GM19025 (cell line): ENCODE data around the gene KHK.

Experiments used
- ATAC-seq: cut with Tn5 transposase; IDR thresholded peaks from one replicate; pipeline ENCODE4 v1.9.1; 2021; ENCODE audit warnings: mild to moderate bottlenecking, low read depth, moderate library complexity; ENCODE audit not compliant: unreplicated experiment

KHK gene

GRCh38 chr2:27086724-27087593 lies at the start of gene KHK:
TSS of gene KHK (plus strand) at chr2:27086772. CDS start at chr2:27087260, 488 bp downstream.
- ATAC-seq = peak; percentile 1

DNA sequence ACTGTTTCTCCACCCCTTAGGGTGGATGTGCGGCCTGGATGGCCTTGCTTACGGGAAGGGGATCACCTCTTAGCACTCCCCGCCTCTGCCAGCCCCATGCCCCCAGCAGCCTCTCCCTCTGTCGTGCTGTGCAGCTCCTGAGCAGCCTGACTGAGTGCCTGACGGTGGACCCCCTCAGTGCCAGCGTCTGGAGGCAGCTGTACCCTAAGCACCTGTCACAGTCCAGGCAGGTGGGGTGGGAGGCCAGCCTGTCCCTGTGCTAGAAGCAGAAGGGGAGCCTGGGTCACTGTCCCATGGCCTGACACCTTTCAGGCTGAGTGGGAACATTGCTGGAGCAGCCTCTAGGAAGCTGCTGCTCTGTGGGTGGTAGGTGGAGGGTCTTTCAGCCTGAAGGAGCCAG lies 48.6 kb upstream of the KHK start:
- ATAC-seq = no peak

DNA sequence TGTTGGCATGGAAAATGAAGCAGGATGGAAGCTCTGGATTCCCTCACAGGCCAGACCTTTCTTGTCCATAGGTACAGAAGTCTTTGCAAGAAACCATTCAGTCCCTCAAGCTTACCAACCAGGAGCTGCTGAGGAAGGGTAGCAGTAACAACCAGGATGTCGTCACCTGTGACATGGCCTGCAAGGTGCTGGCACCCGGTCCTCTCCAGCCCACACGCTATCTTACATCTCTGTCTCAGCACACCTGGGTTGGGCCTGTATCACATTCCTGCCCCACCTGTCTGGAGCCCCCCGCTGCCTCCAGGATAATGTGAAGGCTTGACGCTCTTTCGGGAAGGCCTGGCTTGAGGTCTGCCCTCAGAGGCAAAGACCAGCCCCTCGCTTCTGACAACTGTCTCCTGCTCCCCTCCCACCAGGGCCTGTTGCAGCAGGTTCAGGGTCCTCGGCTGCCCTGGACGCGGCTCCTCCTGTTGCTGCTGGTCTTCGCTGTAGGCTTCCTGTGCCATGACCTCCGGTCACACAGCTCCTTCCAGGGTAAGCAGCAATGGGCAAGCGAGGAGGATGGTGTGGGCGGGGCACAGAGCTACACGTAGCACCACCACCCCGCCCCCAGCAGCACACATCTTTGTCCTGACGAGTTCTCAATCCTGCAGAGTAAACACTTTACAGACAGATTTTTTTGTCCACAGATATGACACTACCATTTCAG lies 47.8 kb upstream of the KHK start:
- ATAC-seq = no peak

- ATAC-seq = no peak
Measured at GRCh38 chr2:27039426-27039825, 47.1 kb upstream of the KHK start.

GRCh38 chr2:27039871-27040270 lies 46.7 kb upstream of the KHK start:
- ATAC-seq = no peak

- no peak for ATAC-seq
Measured at GRCh38 chr2:27040282-27040681, 46.3 kb upstream of the KHK start.

DNA sequence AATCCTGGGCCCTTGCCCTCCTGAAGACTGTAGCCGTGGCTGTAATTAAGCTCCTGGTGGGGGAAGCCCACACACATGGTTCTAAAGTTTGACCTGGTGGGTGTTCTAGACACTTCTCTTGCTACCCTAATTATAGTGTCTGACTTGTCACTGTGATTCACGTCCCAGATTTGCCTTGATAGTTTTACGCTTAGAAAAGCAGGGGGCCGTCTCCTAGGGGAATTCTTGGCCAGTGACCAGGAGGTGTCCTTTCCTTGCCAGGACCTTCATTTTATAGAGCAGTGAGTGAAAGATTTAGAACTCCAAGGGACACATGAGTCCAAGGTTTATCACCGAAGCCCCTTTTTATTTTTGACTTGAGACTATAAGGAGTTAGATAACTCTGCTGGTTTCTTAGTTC lies 44.8 kb upstream of the KHK start:
- no peak for ATAC-seq

DNA sequence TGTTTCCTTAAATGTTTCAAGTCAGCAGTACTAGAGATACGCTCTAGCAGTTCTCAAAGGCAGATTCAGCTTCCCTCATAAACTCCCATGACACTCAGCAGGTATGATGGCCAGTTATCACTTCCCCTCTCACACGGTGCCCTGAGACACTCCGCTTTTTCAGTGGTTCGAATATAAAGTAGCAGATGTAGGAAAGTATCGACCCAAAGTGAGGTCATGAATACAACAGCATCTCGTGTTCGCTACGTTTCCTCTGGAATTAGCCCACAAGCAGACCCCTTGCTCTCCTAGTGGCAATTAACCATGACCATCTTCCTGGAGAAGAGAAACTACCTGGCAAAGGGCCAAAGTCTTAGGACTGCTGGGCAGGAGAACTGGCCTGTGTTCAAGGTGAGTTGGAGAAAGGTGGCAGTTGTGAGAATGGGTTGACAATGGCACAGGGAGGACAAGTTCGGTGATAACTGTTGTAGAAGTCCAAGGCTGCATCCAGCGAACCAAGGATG lies 44.4 kb upstream of the KHK start:
- ATAC-seq = peak; percentile 59

DNA sequence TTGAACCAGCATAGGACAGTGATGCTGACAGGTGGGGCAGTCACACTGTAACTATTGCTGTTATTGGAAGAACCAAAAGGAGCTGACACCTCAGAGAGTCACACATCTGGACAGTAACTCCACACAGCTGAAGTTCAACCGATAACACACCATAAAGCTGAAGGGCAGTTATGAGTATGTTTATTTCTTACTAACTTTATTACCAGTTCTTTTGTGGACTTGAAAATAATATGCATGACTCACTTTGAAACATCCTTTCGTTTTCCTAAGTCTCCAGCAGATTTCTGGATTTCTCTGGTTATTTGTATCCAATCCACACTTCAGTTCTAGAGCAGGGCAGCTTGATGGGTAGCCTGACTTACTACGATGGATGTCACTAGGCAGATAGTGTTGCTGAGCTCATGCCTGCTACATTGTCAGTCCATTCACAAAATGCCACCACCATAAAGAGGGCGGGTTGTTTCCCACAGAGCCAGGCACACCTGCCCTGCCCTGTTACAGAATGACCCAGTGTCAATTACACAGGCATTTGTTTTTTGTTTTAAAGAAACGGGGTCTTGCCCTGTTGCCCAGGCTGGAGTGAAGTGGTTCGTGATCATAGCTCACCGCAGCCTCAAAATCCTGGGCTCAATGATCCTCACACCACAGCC lies 43.5 kb upstream of the KHK start:
- no peak for ATAC-seq

GRCh38 chr2:27049422-27050280 lies 36.9 kb upstream of the KHK start:
- peak; percentile 23 for ATAC-seq

DNA sequence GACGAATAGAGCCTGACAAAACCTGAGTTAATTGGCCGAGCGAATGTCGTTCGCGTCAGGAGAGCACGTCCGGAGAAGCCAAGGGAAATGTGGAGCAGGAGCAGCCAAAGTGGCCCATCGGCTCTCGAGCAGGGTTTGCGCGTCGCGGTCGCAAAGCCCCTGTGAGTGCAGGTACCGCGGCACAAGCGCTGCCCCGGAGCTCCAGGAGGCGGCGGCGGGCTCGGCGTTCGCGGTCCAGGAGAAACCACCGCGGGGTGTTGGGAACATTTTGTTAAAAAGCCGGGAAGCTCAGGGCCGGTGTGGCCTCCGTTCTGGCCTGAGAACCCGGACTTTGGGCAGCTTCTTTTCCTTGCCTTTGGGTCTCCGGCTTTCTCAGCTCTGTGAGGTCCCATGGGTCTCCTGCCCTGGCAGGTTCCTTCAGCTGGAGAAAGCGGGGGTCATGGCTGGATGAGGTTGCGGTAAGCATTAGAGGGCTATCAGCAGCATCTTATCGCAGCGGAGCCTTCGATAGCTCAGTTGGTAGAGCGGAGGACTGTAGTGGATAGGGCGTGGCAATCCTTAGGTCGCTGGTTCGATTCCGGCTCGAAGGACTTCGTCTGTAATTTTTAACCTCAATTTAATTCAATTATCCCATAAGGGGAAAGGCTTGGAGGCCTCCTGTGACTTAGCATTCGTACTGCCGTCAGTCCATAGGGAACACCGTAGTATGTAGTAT lies 36.1 kb upstream of the KHK start:
- peak; percentile 50 for ATAC-seq

DNA sequence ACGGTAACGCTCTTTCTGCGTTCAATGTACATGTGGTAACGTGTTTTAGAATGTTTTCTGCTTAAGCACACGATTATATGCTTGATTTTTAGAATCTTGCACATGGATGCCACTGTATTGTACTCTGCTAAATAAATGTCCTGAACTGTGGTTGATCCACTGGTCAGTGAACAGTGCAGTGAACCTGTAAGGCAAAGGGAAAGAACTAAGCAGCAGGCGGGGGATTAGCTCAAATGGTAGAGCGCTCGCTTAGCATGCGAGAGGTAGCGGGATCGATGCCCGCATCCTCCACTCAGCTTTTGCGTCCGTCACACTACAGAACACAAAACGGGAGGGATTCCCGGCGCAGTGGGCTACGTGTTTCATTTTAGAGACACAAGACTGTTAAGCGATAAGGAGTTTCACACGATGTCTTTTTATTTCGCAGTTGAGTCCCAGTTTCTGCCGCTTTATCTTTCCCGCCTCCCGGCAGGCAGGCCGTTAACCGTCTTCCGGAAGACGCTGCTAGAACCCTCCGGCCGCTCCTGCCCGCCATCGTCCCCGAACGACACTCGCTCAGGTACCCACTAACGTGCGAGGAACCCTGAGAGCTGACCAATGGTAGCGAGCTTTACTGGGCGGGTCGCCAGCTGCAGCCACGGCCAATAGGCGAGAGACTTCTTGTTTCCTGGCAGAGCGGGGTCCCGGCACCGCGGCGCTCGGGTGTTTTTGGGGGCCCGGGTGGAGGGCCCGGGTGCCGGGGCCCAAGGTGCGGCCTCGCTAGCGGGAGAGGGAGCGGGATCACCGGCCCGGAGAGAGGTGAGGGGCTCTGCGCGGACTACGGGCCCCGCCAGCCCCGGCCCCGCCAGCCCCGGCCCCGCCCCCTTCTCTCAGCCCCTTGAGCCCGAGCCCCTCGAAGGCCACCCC lies 35.3 kb upstream of the KHK start, which contains the start of gene AGBL5:
TSS of gene AGBL5 (plus strand) at position 673 of the 906 bp plus-strand sequence. CDS start 1,291 bp downstream, outside the sequence.
- ATAC-seq = peak; percentile 59

DNA sequence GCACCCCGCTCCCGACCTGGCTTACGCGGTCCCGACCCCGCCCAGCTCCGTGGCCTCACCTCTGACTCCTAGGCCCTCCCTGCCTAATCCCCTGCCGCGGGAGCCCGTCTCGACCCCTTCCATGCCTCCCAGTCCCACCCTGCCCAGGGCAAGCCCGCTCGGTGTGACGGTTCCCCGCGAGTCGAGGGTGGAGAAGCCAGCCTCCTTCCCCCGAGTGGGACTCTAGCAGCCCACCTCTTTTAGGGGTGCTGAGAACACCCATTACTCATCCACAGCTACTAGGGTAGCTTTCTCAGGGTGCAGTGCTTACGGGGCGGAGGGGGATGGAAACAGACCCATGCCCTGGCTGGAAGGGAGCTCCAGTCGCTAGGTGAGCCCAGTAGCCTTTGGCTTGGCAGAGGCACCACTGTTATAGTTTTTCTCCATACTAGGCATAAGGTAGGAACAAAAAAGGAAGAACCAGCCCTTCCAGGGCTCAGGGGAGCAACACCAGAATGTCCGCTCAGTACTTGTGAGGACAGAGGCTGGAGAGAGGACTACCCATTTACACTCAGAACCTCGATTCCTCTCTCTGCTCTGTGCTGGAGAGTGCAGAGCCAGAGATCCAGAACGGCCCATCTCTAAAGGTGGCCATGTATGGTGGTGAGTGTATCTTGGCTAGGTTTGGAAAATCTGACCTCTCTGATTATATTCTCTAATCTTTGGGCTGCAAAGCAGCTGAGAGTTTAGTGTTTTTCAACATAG lies 34.5 kb upstream of the KHK start:
- ATAC-seq = no peak

- ATAC-seq = no peak
Measured at GRCh38 chr2:27053321-27053720, 33.3 kb upstream of the KHK start.

DNA sequence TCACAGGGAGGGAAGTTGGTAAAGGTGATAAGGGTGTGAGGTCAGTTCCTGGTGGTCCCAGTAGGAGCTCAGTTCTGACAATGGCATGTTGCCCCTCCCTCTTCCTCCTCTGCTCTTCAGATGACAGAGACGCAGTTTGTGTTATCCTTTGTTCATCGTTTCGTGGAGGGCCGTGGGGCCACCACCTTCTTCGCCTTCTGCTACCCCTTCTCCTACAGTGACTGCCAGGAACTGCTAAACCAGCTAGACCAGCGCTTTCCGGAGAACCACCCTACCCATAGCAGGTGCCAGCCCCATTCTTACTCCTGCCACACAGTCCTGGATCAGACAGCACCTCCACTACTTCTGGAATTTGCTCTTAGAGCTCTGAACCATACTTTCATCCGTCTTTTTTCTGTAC lies 32.8 kb upstream of the KHK start:
- ATAC-seq = no peak

- no peak for ATAC-seq
Measured at GRCh38 chr2:27054721-27055120, 31.9 kb upstream of the KHK start.

DNA sequence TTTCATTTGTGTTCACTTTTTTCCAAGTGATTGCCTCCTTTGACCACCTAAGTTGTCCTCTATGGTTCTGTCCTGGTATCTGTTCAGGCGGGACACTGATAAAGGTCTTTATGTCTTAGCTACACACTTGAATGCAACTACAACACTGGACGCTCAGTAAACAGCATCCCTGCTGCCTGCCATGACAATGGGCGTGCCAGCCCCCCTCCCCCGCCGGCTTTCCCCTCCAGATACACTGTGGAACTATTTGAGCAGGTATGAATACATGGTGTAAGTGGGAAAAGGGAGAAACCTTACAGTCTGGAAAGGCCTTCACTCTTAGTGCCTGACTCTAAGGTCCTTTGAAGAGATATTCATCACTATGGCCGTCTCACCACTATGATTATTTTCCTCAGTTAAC lies 29.4 kb upstream of the KHK start:
- no peak for ATAC-seq

GRCh38 chr2:27058210-27058609 lies 28.4 kb upstream of the KHK start:
- no peak for ATAC-seq
